ENCODE data around the gene RAPGEF6.
"Not testable (repeated sequence)": the region's sequence is repeated elsewhere in the genome, so short reads cannot be mapped to it uniquely, and the experiment has no call there.

The RAPGEF6 gene

GRCh38 chr5:131419877-131420276 lies 215.2 kb downstream of the RAPGEF6 start:
- no peak for DNase-seq

- no peak for DNase-seq
These were observed 216.2 kb downstream of the RAPGEF6 start for GRCh38 chr5:131418846-131419245.

DNA sequence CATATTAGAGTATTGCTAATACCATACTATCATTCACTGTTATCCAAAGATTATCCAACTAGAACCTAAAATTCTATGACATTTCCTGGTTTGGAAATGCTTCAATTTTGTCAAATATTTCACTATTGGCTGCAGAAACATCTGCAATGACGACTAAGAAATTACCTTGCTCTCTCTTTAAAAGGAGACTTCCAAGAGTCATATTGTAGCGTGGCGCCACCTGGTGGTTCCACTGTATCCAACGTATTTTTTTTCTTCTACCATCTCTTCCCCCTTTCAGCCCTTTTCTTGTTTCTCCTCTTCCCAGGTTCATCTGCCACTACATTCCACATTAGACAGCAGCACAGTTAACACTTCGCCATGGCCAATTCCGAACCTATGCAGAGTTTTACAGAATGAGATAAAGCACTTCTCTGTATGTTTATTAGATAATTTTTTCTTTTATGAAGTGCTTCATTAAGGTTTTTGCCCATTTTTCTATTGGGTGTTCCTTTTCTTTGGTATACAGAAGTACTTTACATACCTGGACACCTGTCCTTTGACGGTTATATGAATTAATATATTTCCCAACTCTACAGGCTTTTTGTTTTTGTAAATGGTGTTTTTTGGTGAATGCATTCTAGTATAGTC lies 217.7 kb downstream of the RAPGEF6 start:
- no peak for DNase-seq

- DNase-seq: no peak
These were observed 218.3 kb downstream of the RAPGEF6 start for GRCh38 chr5:131416729-131417128.

DNA sequence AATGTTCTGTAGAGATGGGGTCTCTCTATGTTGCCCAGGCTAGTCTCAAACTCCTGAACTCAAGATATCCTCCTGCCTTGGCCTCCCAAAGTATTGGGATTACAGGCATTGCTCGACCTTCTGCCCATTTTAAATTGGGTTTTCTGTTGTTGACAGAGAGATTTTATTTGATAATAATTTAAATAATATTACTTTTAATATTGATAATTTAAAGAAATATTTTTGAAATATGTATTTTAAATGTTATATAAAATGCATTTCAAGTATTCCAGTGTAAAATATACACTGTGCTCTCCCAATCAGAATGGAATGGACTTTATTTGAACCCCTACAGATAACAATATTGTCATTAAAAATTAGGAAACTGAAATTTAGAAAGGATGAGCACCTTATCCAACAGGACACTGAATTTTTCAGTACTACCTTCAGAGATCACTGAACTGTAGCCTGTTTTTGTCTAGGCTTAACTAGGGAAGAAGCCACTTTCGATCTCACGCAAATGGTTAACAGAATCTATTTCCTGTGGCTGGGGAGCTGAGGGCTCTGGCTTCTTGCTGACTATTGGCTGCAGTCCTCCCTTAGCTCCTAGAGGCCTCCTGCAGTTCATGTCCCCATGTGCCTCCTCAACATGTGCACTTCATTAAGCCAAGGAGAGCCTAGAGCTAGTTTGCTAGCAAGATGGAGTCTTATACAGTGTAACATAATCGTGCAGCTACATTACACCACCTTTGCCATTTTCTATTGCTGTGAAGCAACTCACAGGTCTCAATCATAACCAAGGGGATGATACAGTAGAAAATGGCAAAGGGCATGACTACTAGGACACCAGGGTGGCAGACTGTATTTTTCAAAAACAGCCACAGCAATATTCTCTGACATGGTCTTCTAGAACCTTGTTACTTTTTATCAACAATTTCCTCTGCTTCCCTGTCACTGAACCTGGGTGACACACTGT lies 221.1 kb downstream of the RAPGEF6 start:
- DNase-seq: no peak

DNA sequence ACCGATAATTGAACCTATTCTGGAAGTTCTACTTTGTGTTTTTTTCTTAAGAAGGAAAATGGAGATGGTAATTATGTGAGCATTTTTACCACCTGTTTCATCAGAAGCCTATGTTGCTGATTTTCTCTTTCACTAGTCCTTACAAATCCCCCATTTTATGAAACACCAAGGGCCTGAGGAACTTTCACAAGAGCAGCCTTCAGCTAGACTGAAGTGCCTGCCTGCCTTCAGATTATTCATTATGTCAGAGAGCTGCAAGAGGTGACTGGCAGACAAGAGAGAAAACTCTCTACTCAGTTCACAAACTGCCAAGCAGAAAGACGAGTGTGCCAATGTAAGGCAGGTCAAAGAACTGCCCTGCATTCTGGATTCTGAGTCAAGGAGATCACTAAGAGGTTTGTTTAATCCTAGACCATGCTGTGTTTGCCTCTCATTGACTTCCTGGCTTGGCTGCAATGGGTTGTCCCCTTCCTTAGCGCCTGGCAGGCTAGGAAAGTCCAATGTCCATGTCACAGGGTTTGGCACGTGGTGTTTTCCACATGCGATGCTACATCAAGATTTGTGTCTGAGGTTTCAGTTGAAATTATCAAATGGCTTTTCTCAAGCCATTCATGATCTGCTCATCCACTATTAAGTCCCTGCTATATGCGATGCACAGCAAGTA lies 227.9 kb downstream of the RAPGEF6 start:
- DNase-seq: no peak

GRCh38 chr5:131406076-131406475 lies 229.0 kb downstream of the RAPGEF6 start:
- DNase-seq: no peak

- DNase-seq: no peak
These were observed 229.4 kb downstream of the RAPGEF6 start for GRCh38 chr5:131405674-131406073.

- no peak for DNase-seq
These were observed 234.4 kb downstream of the RAPGEF6 start for GRCh38 chr5:131400585-131400984.

DNA sequence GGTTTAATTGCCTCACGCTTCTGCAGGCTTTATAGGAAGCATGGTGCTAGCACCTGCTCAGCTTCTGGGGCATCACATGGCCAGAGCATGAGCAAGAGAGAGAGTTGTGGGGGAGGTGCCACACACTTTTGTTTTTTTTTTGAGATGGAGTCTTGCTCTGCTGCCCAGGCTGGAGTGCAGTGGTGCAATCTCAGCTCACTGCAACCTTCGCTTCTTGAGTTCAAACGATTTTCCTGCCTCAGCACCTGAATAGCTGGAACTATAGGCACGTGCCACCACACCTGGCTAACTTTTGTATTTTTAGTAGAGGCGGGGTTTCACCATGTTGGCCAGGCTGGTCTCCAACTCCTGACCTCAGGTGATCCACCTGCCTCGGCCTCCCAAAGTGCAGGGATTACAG lies 236.0 kb downstream of the RAPGEF6 start:
- not testable (repeated sequence) for DNase-seq

DNA sequence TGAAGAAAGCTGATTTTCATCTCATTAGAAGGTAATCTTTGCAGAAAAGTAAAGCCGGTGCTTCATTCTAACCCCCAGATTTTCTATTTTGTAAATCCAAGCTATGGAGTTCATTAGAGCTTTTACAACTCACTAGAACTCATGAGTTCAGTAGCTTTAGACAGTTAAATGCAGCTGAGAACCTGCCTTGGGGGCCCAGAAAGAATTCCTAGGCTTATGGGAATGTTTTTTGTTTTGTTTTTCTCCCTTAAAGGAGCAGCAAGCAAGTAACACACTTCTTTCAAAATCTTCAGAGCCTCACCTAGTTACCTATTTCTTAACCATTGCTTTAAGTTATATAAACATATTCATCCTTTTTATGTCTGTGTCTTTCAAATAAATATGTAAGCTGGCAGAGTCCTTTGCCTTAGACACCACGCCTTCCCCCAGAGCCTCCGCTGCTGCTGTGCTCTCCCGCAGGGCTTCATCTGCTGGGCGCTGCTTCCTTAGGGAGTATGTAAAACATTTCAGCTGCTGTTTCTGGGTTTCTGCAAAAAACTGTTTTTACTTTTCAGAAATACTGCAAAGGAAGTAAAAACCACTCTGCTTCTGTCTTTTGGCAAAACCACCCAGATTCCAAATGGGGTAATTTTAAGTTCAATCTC lies 238.3 kb downstream of the RAPGEF6 start:
- no peak for DNase-seq

DNA sequence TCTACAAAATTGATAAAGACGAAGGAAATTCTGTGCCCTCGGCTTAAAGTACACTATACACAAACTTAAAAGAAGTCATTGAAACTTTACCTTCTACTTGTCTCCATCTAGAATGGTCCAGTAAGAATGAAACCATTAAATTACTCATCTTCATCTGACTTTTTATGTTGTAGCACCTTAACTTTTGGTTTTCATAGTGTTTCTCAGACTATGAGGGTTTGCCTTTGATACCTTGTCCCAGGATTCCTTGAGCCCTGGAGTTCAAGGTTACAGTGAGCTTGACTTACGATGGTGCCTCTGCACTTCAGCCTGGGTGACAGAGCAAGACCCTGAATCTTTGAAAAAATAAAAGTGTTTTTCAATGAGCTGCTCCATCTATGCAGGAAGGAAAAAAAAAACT lies 239.0 kb downstream of the RAPGEF6 start:
- DNase-seq: no peak

DNA sequence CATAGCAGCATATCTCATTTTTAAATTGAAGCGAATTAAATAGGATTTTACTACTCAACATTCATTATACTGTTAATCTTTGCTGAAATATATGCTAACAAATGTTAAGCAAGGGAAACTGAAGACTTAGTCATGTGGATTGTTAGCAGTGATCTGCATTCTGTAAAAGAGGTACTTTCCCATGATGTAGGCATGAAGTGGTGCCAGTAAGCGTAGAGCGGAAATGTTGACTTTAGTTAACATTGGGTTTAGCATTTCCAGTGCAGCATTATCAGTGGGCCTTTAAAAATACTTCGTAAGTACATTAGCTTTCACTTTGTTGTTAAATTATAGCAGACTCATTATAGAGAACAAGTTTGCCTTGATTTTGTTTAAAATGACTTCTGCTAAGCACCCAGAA lies 240.9 kb downstream of the RAPGEF6 start:
- no peak for DNase-seq

DNA sequence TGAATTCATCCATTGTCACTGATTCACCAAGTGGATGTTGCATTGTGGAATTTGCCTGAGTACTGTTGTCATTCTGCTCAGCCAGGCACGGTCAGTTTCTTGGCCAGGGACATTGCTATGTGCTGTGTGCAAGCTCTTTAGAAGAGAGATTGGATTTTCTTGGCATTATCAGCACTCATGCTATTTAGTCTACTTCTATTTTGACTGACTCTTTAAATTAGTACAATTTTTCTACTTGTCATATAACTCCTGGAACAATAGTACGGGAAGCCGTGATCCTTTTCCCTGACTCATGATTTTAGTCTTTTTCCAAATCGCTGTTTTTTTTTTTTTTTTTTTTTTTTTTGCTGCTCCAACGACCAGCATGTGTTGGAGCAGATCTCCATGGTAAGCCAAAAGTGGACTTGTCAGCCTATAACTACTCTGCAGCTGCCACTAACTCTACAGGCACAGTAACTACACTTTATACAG lies 241.5 kb downstream of the RAPGEF6 start:
- no peak for DNase-seq

DNA sequence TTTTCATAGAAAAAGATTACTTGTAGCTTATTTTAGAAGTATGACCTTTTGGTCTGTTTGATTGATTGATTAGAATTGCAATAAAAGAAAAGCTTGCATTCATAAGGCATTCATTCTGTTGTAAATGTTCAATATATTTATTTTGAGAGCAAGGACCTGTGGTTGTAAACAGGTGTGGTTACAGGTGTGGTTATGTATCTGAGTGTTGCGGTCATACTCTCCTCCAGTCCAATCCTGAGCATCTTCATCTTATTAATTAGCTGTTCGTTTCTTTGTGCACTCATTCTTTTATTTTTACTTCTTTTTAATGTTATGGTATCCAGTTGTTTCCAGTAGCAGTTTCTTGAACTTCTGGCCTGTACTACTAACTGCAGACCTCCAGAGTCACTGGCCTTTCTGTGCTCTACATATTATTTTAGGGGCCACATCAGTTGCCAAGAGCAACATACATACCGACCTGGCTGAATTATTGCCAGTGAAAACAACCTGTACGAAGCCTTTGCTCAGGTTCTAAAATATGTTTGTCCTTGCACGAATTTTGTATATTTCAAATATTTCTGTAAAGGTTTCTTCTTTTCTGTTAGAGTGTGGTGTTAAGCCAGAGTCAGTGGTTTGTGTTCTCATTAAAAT lies 242.4 kb downstream of the RAPGEF6 start:
- DNase-seq: no peak

GRCh38 chr5:131389869-131390265 lies 245.2 kb downstream of the RAPGEF6 start:
- no peak for DNase-seq

GRCh38 chr5:131389096-131389868 lies 245.7 kb downstream of the RAPGEF6 start:
- DNase-seq: no peak

DNA sequence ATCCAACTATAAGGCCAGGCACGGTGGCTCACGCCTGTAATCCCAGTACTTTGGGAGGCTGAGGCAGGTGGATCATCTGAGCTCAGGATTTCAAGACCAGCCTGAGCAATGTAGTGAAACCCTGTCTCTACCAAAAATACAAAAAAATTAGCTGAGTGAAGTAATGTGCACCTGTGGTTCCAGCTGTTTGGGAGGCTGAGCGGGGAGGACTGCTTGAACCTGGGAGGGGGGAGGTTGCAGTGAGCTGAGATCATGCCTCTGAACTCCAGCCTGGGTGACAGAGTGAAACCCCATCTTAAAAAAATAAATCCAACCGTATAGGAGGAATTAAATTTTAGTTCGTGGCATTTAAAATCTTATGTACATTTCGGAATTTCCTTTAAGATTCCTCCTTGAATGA lies 247.8 kb downstream of the RAPGEF6 start:
- no peak for DNase-seq

GRCh38 chr5:131386779-131387178 lies 248.2 kb downstream of the RAPGEF6 start:
- DNase-seq: no peak

DNA sequence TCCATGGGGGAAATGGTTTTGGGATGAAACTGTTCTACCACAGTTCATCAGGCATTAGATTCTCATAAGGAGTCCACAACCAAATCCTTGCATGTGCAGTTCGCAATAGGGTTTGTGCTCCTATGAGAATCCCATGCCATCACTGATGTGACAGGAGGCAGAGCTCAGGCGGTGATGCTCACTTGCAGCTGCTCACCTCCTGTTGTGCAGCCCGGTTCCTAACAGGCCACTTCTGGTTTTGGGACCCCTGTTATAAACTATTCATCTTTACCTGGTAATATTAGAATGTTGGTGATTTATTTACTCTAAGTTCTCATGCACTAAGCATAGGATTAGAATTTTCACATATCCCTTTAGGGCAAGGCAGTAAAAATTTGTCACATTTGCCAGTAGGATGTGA lies 248.9 kb downstream of the RAPGEF6 start:
- DNase-seq: no peak

- DNase-seq: no peak
These were observed 250.3 kb downstream of the RAPGEF6 start for GRCh38 chr5:131384616-131385214.

Measured in activated gamma-delta T cell (primary cell).